GM18502 (cell line): ENCODE data around the gene UNC13A.

Source experiments
- ATAC-seq: cut with Tn5 transposase; IDR thresholded peaks from one replicate; pipeline ENCODE4 v1.9.1; 2021; ENCODE audit warnings: mild to moderate bottlenecking; ENCODE audit not compliant: unreplicated experiment, poor library complexity

UNC13A gene

GRCh38 chr19:17673937-17674799, 14.0 kb downstream of the UNC13A start:
- no peak for ATAC-seq

- no peak for ATAC-seq
Observed at GRCh38 chr19:17671906-17672305, 16.2 kb downstream of the UNC13A start.

GRCh38 chr19:17669419-17669818, 18.7 kb downstream of the UNC13A start:
- ATAC-seq = no peak

DNA sequence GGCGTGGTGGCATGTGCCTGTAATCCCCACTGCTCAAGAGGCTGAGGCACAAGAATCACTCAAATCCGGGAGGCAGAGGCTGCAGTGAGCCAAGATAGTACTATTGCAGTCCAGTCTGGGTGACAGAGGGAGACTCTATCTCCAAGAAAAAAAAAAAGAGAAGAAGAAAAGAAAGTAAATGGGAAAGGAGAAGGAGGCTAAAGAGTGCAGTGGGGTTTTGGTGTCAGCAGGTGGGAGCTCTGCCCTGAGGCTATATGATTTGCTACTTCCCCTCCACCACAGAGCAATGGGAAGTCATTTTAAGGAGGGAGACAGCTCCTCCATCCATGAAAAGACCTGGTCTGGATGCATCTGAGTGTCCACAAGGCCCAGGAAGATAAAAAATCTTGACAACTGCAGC, 23.1 kb downstream of the UNC13A start:
- no peak for ATAC-seq

DNA sequence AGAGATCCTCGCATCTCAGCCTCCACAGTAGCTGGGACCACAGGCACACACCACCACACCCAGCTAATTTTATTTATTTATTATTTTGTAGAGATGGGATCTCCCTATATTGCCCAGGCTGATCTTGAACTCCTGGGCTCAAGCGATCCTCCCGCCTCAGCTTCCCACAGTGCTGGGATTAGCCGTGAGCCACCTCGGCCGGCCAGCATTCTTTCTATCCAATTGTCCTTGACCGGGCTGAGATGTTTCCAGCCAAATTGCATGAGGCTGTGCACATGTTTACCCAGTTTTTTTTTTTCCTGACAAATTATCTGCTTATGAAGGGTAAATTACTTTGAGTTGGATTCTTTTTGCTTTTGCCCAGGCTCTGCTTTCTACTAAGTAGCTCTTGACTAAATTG, 28.2 kb downstream of the UNC13A start:
- no peak for ATAC-seq

DNA sequence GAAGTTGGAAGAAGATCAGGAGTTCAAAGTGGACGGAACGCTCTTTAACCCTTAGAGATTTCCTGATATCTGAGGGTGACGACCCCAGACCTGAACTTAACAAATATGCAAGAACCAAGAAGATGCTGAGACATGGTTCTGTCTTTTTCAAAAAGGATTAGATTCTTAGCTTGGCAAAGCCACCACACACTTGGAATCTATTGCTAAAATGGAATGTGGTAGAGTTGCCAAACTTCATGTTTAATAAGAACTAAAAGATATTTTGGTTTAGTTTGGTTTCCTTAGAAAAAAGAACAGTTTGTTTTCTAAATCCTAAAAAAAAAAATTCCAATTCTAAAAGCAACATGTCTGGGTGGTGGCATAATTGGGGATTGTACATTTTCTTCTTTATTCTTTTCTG, 29.5 kb downstream of the UNC13A start:
- no peak for ATAC-seq

GRCh38 chr19:17658240-17658639, 29.9 kb downstream of the UNC13A start:
- ATAC-seq = no peak

DNA sequence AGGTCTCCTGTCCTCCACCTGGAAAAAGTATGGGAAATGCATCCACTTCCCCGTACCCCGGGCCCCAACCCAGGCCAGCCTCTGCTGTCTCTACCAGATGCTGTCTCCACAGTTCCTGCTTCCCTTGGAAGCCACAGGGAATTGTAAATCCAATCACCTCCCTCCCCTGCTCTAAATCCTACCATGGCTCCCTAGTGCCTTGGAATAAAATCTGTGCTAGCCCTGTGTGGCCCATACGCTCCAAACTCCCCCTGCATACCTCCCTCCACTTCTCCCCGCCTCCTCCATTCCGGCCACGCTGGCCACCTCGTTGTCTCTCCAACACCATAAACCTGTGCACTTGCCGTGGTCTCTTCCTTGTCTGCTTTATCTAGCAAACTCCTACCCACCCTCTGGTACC, 31.2 kb downstream of the UNC13A start:
- ATAC-seq = no peak

DNA sequence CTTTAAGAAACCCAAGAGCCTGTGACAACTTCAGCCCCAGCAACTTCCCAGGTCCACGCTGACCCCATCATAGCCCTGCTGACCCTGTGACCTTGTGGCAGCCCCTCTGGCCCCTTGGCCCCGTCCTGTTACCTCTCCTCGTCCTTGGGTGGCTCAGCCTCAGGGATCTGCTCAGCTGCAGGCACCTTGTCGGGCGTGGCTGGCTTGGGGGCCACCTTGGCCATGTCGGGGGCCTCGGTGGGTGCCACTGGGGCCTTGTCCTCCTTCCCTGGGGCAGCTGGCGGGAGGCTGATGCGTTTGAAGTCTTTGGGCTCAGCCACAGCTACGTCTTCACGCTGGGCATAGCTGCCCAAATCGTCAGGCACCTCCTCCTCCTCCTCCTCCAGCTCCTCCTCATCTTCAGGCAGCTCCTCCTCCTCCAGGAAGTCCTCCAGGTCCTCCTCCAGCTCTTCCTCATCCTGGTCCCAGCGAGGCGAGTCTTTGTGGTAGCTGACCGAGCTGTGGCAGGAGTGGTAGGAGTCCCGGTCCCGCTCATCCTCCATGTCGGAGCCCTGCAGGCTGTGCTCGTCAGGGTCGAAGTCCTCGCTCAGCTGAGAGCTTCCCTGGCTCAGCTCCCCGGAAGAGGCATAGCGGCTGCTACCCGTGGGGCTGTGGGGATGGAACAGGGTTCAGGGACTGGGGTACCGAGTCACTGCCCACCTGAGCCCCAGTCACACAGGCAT, 32.2 kb downstream of the UNC13A start:
- no peak for ATAC-seq

- no peak for ATAC-seq
Observed at GRCh38 chr19:17654993-17655392, 33.2 kb downstream of the UNC13A start.

GRCh38 chr19:17652627-17653026, 35.5 kb downstream of the UNC13A start:
- ATAC-seq = no peak

DNA sequence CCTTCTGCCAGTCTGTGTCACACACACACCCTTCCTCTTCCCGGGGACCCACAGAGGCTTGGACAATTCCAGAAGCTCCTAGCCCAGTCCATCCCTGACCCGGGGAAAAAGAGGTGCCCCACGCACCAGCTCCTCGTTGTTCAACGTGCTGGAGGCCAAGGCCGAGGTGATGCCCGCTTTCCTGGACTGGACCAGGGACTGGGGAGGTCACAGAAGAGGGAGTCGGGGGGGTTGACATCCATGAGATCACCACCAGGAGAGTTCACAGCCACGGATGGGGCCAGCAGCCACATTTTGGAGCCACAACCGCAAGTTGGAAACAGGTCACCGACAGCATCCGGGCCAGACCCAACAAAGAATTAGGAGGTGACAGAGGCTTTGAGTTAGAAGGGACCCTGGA, 39.4 kb downstream of the UNC13A start:
- ATAC-seq = no peak

- no peak for ATAC-seq
Observed at GRCh38 chr19:17648097-17648660, 40.0 kb downstream of the UNC13A start.

DNA sequence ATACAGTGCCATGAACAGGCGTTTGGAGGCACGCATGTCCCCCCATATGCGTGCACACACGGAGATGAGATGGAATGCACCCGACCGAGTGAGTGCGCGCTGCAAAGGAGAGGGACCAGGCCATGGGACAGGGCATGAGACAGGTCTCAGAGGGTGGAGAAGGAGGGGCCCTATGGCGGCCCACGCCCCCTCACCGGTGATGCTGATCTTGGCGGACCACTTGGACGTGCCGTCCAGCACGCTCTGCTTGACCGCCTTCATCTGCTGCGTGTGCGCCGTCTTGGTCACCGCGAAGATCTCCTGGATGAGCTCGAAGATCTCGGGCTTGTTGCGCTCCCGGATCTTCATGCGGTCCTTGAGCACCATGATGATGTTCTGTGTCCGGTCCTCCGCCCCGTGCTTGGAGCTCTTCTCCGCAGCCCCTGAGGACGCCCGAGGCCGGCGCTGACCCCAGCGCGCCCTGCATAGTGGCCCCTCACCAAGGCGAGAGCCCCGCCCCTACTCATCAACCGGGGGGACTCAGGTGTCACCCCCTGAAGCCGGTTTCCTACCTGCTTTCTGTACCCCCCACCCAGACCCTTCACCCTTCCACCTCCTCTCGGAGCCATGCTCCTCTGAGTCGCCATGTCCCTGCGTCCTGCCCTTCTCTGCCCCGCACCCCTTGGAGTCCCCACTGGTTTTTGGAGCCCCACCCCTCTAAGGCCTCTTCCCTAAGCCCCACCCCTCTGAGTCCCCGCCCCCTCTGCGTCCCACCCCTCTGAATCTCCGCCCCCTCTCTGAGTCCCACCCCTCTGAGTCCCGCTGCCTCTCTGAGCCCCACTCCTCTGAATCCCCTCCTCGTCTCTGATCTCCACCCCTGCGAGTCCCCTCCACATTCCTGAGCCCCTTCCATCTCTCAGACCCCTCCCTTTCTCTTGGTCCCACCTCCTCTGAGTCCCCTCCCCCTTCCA, 40.8 kb downstream of the UNC13A start:
- ATAC-seq = no peak

DNA sequence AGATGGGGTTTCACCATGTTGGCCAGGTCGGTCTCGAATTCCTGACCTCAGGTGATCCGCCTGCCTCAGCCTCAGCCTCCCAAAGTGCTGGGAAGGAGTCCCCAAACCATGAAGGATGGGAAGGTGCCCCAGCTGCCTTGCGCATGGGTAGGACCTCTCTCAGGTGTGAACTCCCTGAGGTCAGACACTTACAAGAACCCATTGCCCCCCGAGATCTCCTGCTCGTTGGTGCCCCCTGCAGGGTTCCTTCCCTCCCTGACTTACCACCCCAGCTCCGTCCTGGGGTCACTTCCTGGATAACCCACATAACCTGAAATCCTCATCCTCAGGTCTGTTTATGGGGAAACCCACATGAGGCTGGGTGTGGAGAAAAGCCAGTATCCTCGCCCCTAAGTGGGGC, 41.7 kb downstream of the UNC13A start:
- no peak for ATAC-seq

GRCh38 chr19:17645339-17645963, 42.7 kb downstream of the UNC13A start:
- ATAC-seq = no peak

- no peak for ATAC-seq
Observed at GRCh38 chr19:17642656-17643055, 45.5 kb downstream of the UNC13A start.

GRCh38 chr19:17641846-17642245, 46.3 kb downstream of the UNC13A start:
- no peak for ATAC-seq

DNA sequence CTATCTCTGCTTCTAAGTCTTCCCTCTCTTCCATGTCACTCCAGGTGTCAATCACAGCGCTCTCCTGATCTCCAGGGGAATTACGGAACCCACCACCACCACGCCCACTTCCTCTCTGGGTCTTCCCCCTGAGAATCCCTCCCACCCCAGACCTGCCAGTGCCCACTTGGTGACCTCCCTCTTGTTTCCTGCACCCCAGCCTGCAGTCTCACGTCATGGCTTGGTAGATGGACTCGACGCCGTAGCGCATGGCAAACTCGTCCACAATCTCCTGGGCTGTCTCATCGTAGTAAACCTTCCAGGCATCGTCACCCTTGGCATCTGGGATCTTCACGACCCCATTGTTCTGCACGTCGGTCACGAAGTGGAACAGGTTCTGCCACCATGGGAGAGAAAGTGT, 47.0 kb downstream of the UNC13A start:
- ATAC-seq = no peak

DNA sequence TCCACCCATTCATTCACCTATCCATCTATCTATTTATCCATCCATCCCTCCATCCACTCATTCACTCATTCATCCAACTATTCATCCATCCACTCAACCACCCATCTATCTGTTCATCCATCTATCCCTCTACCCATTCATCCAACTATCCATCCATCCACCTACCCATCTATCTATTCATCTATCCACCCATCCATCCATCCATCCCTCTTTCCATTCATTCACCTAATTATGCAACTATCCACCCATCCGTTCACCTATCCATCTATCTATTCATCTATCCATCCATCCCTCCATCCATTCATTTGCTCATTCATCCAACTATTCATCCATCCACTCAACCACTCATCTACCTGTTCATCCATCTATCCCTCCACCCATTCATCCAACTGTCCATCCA, 54.5 kb downstream of the UNC13A start:
- no peak for ATAC-seq
